Brain microvascular endothelial cell (primary cell): ENCODE results near the gene TEKT2.

ENCODE experiments used
- DNase-seq: peaks from one replicate; pipeline ENCODE4 v3.0.0-alpha.2; 2020
- H3K27ac ChIP-seq: fragments of 250-450 bp; sonication (Bioruptor Pico); 2 replicates; pipeline ENCODE4 v1.5.1; 2020; ENCODE audit warnings: mild to moderate bottlenecking, moderate library complexity
- H3K27me3 ChIP-seq: fragments of 250-450 bp; sonication (Bioruptor Pico); replicated peaks from 2 replicates; pipeline ENCODE4 v1.5.1; 2020; ENCODE audit warnings: mild to moderate bottlenecking
- H3K36me3 ChIP-seq: fragments of 250-450 bp; sonication (Bioruptor Pico); replicated peaks from 2 replicates; pipeline ENCODE4 v1.5.1; 2020; ENCODE audit warnings: mild to moderate bottlenecking
- H3K4me3 ChIP-seq: 2 replicates; pipeline ENCODE4 v1.5.1; 2011; ENCODE audit warnings: low read depth, mild to moderate bottlenecking, control low read depth, low read length, moderate library complexity
- CTCF ChIP-seq: IDR thresholded peaks from 2 replicates; pipeline ENCODE4 v1.5.1; 2011; ENCODE audit warnings: low read depth, mild to moderate bottlenecking, moderate library complexity, low read length, control low read depth, inconsistent platforms; ENCODE audit errors: missing control alignments
- in situ Hi-C: cut with HindIII; loops from 2 replicates; pipeline ENCODE4 v1.10.0; 2017; ENCODE audit warnings: low sequenced_read_pairs, low pct_ligation_motif_present

Gene TEKT2

GRCh38 chr1:36076979-36077573, 6.8 kb upstream of the TEKT2 start:
- no peak for TF ChIP-seq CTCF
- Histone ChIP-seq H3K27ac (no peak overlapping the region), H3K4me3 (no peak overlapping the region), H3K27me3 (no peaks in the 10 kb centered on the region), H3K36me3 (no peaks in the 10 kb centered on the region)
- in situ Hi-C loops, result no loop called here
- no peak for DNase-seq

- Histone ChIP-seq H3K27ac (no peak overlapping the region), H3K4me3 (no peak overlapping the region), H3K36me3 (no peaks in the 10 kb centered on the region), H3K27me3 (no peaks in the 10 kb centered on the region)
- in situ Hi-C loops, result no loop called here
- DNase-seq, result no peak
- TF ChIP-seq CTCF, result no peak
These were observed 3.7 kb upstream of the TEKT2 start for GRCh38 chr1:36080236-36080635.

- in situ Hi-C loops, result no loop called here
- H3K36me3 ChIP-seq, result no peaks in the 10 kb centered on the region
- no peak for TF ChIP-seq CTCF
- no peak overlapping the region for H3K27ac ChIP-seq
- H3K27me3 ChIP-seq, result no peaks in the 10 kb centered on the region
- H3K4me3 ChIP-seq, result no peak overlapping the region
- DNase-seq, result no peak
These were observed 3.1 kb upstream of the TEKT2 start for GRCh38 chr1:36080801-36081200.

- H3K36me3 ChIP-seq, result no peaks in the 10 kb centered on the region
- H3K27ac ChIP-seq, result no peak overlapping the region
- H3K4me3 ChIP-seq, result no peak overlapping the region
- in situ Hi-C loops, result no loop called here
- H3K27me3 ChIP-seq, result no peaks in the 10 kb centered on the region
- no peak for DNase-seq
- no peak for TF ChIP-seq CTCF
These were observed 1.9 kb upstream of the TEKT2 start for GRCh38 chr1:36081926-36082485.

GRCh38 chr1:36083219-36083618, 675 bp upstream of the TEKT2 start:
- Histone ChIP-seq H3K36me3 (no peaks in the 10 kb centered on the region), H3K27me3 (no peaks in the 10 kb centered on the region), H3K27ac (no peak overlapping the region), H3K4me3 (no peak overlapping the region)
- TF ChIP-seq CTCF, result no peak
- DNase-seq, result no peak
- in situ Hi-C loops, result no loop called here
